Skeletal muscle satellite cell (primary cell): ENCODE results near the gene HMGA1.

Experiments used
- H3K27me3 ChIP-seq: 2 replicates; pipeline ENCODE4 v1.7.0; 2013; ENCODE audit warnings: low read length; ENCODE audit not compliant: control insufficient read depth, insufficient read depth
- H3K36me3 ChIP-seq: 2 replicates; pipeline ENCODE4 v1.7.0; 2013; ENCODE audit warnings: mild to moderate bottlenecking, control low read depth, low read length; ENCODE audit not compliant: insufficient read depth
- H3K4me1 ChIP-seq: 2 replicates; pipeline ENCODE4 v1.7.0; 2013; ENCODE audit warnings: low read length; ENCODE audit not compliant: control insufficient read depth, insufficient read depth
- H3K4me2 ChIP-seq: 2 replicates; pipeline ENCODE4 v1.7.0; 2013; ENCODE audit warnings: mild to moderate bottlenecking, low read length
- H3K4me3 ChIP-seq: 2 replicates; pipeline ENCODE4 v1.7.0; 2013; ENCODE audit warnings: low read length
- H3K9ac ChIP-seq: 2 replicates; pipeline ENCODE4 v1.7.0; 2013; ENCODE audit warnings: mild to moderate bottlenecking, low read depth, low read length, moderate library complexity
- H3K9me3 ChIP-seq: replicated peaks from 2 replicates; pipeline ENCODE4 v1.7.0; 2013; ENCODE audit warnings: mild to moderate bottlenecking, control low read depth, low read length

The HMGA1 gene

DNA sequence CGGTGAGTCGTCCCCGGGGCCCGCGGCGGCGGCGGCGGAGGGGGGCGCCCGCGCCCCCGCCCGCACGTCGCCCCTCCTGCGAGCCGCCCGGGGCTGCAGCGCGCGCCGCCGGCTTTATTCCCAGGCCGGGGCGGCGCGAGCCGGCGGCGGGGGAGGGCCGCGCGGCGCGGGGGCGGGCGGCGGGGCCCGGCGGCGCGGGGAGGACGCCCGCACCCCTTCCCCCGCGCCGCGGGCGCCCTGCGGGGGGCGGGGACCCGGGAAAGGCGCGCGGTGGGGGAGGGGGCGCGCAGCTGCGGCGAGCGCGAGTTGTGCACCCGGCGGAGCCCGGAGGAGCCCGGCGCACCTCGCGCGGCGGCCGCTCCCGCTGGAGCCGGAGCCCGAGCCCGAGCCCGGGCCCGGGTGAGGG lies 646 bp downstream of the HMGA1 start:
- Histone ChIP-seq H3K4me1 (peaks cover 51% of the 10 kb centered on the region), H3K9me3 (no peaks in the 10 kb centered on the region), H3K27me3 (no peaks in the 10 kb centered on the region), H3K36me3 (peaks cover 36% of the 10 kb centered on the region), H3K4me3 (peak overlapping the region; percentile 88), H3K4me2 (peak overlapping the region; percentile 97), H3K9ac (peak overlapping the region; percentile 90)

DNA sequence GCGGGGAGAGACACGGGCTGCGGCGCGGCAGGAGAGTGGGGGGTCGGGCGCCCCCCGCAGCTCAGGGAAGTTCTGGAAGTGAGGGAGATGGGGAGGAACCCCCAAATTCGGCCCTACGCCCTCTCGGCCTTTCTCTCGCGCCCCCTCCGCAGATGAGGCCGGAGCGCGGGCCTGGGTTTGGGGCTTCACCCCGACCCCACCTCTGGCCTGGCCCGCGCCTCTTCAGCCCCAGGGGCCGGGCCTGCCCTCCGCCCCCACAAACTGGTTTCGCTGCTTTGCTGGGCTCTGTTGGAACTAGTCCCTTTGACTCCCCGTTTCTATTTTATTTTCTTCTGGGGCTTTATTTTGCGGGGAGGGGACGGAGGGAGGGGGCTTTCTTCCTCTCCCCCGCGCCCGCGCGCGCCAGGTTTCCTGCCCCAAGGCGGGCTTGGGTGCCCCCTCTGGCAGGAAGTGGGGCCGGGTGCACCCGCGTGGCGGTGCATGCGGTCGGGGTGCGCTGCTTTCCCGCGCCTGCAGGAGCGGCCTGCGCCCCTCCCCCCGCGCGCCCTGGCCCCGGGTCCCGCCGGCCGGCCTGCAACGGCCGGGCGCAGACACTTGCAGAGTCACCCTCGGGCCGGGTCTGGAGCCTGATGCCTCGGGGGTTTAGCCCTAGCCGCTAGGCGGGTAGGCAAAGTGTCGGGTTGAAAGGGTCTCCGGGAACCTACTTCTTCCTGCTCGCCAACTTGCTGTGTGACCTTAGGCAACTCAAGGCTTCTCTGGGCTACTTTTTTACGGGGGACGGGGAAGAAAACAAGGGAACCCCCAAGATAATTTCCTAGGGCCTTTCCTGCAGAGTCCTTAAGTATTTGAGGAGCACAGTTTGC lies 1.3 kb downstream of the HMGA1 start:
- H3K36me3 ChIP-seq, result peaks cover 41% of the 10 kb centered on the region
- H3K9ac ChIP-seq, result peak overlapping the region; percentile 90
- H3K27me3 ChIP-seq, result no peaks in the 10 kb centered on the region
- peak overlapping the region; percentile 97 for H3K4me2 ChIP-seq
- H3K4me1 ChIP-seq, result peaks cover 57% of the 10 kb centered on the region
- H3K9me3 ChIP-seq, result no peaks in the 10 kb centered on the region
- H3K4me3 ChIP-seq, result peak overlapping the region; percentile 88

- peak overlapping the region; percentile 88 for H3K4me3 ChIP-seq
- H3K36me3 ChIP-seq, result peaks cover 48% of the 10 kb centered on the region
- H3K4me1 ChIP-seq, result peaks cover 66% of the 10 kb centered on the region
- H3K27me3 ChIP-seq, result no peaks in the 10 kb centered on the region
- H3K4me2 ChIP-seq, result peak overlapping the region; percentile 97
- peak overlapping the region; percentile 90 for H3K9ac ChIP-seq
- no peaks in the 10 kb centered on the region for H3K9me3 ChIP-seq
Observed at GRCh38 chr6:34238585-34239499, 2.2 kb downstream of the HMGA1 start.

- H3K4me3 ChIP-seq, result peak overlapping the region; percentile 88
- H3K4me1 ChIP-seq, result peaks cover 72% of the 10 kb centered on the region
- H3K36me3 ChIP-seq, result peaks cover 49% of the 10 kb centered on the region
Observed at GRCh38 chr6:34239500-34239825, 2.8 kb downstream of the HMGA1 start.

DNA sequence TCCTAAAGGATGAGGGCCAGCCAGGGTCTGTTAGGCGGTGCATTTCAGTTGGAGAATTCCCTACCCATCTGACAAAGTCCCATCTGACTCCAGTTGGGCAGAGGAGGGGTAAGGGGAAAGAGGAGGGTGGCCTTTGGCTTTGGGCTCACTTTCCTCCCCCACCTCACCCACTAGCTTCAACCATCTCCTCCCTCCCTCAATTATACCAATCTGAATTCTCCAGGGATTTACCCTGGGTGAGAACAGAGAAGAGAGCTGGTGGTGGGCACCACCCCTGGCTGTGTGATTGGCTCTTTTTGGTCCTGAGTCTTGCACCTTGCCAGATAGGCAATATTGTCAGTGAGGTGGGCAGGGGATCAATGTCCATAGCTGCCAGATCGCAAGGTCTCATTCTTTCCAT lies 3.2 kb downstream of the HMGA1 start:
- peak overlapping the region; percentile 88 for H3K4me3 ChIP-seq
- peak overlapping the region; percentile 97 for H3K4me2 ChIP-seq
- peaks cover 76% of the 10 kb centered on the region for H3K4me1 ChIP-seq
- H3K9ac ChIP-seq, result peak overlapping the region; percentile 90
- H3K9me3 ChIP-seq, result no peaks in the 10 kb centered on the region
- peaks cover 49% of the 10 kb centered on the region for H3K36me3 ChIP-seq
- no peaks in the 10 kb centered on the region for H3K27me3 ChIP-seq

More at GRCh38 chr6:34239500-34239825, 2.8 kb downstream of the HMGA1 start:
- Histone ChIP-seq H3K27me3 (no peaks in the 10 kb centered on the region), H3K4me2 (peak overlapping the region; percentile 97), H3K9ac (peak overlapping the region; percentile 90), H3K9me3 (no peaks in the 10 kb centered on the region)

DNA sequence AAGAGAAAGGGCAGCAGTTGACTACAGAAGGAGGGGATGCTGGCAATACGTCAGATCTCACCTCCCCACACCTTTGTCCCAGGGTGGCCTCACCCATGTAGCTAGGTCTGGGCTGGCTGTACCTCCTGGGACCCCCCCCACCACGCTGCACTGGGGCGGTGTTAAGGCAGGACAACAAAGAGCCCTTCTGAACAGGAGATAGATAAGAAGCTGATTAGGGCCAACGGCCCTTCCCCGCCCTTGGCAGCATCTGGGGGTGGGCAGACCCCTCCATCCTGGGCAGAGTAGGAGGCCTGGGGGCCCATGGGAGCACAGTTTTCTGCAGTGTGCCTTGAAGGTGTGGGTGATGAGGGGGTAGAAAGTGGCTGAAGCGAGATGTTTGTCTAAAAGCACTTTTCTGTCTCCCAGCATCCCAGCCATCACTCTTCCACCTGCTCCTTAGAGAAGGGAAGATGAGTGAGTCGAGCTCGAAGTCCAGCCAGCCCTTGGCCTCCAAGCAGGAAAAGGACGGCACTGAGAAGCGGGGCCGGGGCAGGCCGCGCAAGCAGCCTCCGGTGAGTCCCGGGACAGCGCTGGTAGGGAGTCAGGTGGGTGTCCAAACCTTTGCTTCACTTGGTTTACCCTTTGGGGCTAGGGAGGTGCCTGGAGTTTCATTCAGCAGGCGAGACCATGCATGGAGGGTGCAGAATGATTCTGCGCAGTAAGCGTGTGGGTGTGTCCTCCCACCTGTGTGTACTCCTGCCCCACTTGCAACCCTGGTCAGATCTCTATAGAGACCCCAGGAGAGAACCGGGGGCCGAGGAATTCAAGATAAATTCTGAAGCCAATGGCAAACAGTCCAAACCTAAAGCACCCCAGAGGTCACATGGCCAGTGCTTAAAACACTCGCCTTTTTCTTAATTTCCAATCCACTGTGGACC lies 3.9 kb downstream of the HMGA1 start:
- H3K9ac ChIP-seq, result no peak overlapping the region
- peaks cover 49% of the 10 kb centered on the region for H3K36me3 ChIP-seq
- H3K4me1 ChIP-seq, result peaks cover 83% of the 10 kb centered on the region

GRCh38 chr6:34241351-34242215 lies 4.9 kb downstream of the HMGA1 start:
- Histone ChIP-seq H3K9me3 (no peaks in the 10 kb centered on the region), H3K9ac (no peak overlapping the region), H3K36me3 (peaks cover 55% of the 10 kb centered on the region), H3K4me3 (peak overlapping the region; percentile 22), H3K4me1 (peaks cover 83% of the 10 kb centered on the region), H3K4me2 (peak overlapping the region; percentile 75), H3K27me3 (no peaks in the 10 kb centered on the region)

More for the DNA sequence above, 3.9 kb downstream of the HMGA1 start:
- Histone ChIP-seq H3K4me3 (peak overlapping the region; percentile 88), H3K4me2 (peak overlapping the region; percentile 97), H3K27me3 (no peaks in the 10 kb centered on the region), H3K9me3 (no peaks in the 10 kb centered on the region)

DNA sequence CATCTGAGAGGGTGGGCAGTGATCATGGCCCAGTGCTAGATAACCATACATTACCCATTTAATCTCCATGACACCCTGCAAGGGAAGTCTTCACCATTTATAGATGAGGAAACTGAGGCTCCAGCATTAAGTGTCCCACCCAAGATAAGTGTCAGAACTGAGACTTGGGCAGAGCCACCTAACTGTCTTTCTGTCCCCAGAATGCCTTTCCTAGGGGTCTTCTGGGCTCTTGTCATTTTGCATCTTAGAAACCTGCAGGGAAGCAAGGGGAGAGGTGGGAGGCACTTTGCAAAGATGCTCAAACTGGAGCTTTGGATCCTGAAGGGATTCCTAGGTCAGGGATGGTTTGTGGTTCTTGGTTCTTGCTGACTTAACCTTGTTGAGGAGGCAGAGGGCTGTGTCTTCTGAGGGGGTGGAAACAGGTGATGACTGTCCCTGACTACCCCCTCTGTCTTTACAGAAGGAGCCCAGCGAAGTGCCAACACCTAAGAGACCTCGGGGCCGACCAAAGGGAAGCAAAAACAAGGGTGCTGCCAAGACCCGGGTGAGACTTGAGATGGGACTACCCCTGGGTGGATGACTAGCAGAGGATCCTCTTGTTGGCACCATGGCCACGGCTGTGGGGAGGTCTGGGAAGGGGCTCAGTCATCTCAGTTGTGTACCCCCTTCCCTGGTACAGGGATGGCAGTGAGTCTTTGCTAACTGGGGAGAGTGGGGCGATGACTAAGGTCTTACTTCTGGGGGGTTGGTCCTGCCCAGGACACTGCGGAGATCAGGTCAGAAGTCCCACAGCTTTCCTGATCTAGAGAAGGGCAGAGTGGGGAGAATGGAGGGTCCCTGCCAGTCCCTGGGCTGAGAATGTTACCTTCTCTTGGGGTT lies 5.8 kb downstream of the HMGA1 start:
- H3K4me1 ChIP-seq, result peaks cover 91% of the 10 kb centered on the region

GRCh38 chr6:34243131-34243771 lies 6.6 kb downstream of the HMGA1 start:
- H3K4me2 ChIP-seq, result peak overlapping the region; percentile 75
- H3K9me3 ChIP-seq, result no peaks in the 10 kb centered on the region
- no peaks in the 10 kb centered on the region for H3K27me3 ChIP-seq
- peak overlapping the region; percentile 39 for H3K4me3 ChIP-seq
- H3K4me1 ChIP-seq, result peaks cover 98% of the 10 kb centered on the region
- H3K36me3 ChIP-seq, result peaks cover 58% of the 10 kb centered on the region
- H3K9ac ChIP-seq, result peak overlapping the region; percentile 80

More for the DNA sequence above, 5.8 kb downstream of the HMGA1 start:
- Histone ChIP-seq H3K36me3 (peaks cover 60% of the 10 kb centered on the region), H3K4me3 (peak overlapping the region; percentile 22), H3K9ac (peak overlapping the region; percentile 80), H3K4me2 (peak overlapping the region; percentile 75), H3K9me3 (no peaks in the 10 kb centered on the region), H3K27me3 (no peaks in the 10 kb centered on the region)
